Breast epithelium (tissue), 4 donors: ENCODE results near the gene AKR1B1. TPM values are rescaled to one million over a fixed set of nuclear protein-coding genes. Genes with fewer than 3 reads are reported as not detected.

Source experiments
- DNase-seq, 2 donors: peaks; one replicate each; pipeline ENCODE4 v3.0.0-alpha.2; 2019; ENCODE audit warnings: low spot score in 2 of 2
- H3K27ac ChIP-seq, 2 donors: fragments of 200-600 bp; sonication (generic) in 1 of 2; one replicate each; pipeline ENCODE4 v1.5.1; 2016 to 2019; ENCODE audit warnings: mild to moderate bottlenecking in 1 of 2
- H3K27me3 ChIP-seq, 2 donors: fragments of 200-600 bp; sonication (generic) in 1 of 2; one replicate each; pipeline versions ENCODE4 v1.5.1 to v1.6.0; 2017 to 2019; ENCODE audit warnings: control low read depth in 1 of 2, mild to moderate bottlenecking in 1 of 2
- H3K36me3 ChIP-seq: fragments of 200-600 bp; one replicate; pipeline ENCODE4 v1.5.1; 2019
- H3K4me1 ChIP-seq, 2 donors: fragments of 200-600 bp; sonication (generic); one replicate each; pipeline ENCODE4 v1.5.1; 2016 to 2019; ENCODE audit warnings: control low read depth in 1 of 2
- H3K4me3 ChIP-seq, 3 donors: fragments of 200-600 bp; sonication (generic); 1 replicate in 2 of 3; 2 replicates in 1 of 3; pipeline ENCODE4 v1.5.1; 2016 to 2019; ENCODE audit warnings: mild to moderate bottlenecking in 3 of 3, moderate library complexity in 2 of 3
- H3K9me3 ChIP-seq, 2 donors: fragments of 200-600 bp; sonication (generic) in 1 of 2; one replicate each; pipeline ENCODE4 v1.5.1; 2016 to 2019; ENCODE audit warnings: control low read depth in 1 of 2
- POLR2A ChIP-seq: fragments of 450-650 bp; IDR thresholded peaks from one replicate; pipeline ENCODE4 v1.6.1; 2016; ENCODE audit warnings: antibody characterized with exemption, mild to moderate bottlenecking, moderate library complexity
- POLR2AphosphoS5 ChIP-seq, 3 donors: sonication (generic); formaldehyde crosslinking; IDR thresholded peaks; one replicate each; pipeline ENCODE4 v1.6.1; 2017; ENCODE audit warnings: antibody characterized with exemption in 3 of 3
- intact Hi-C: fragments of 100-400 bp; cut with DNase I; formaldehyde crosslinking; loops from one replicate; pipeline ENCODE4 v1.15.1; 2023; ENCODE audit warnings: low total_unique reads
- total RNA-seq, 3 donors: library from RNA; depleted of rRNA; stranded (reverse); fragments of >200 nt; gene quantifications; one replicate each; pipeline ENCODE4 v1.1.0, GENCODE V29; 2016
- TF ChIP-seq, protein P1 (sequence below), 3 donors: fragments of 450-650 bp; IDR thresholded peaks; one replicate each; pipeline ENCODE4 v1.5.1; 2016 to 2017; ENCODE audit warnings: antibody characterized with exemption in 3 of 3, mild to moderate bottlenecking in 3 of 3, moderate library complexity in 3 of 3

The AKR1B1 gene
- total RNA-seq, result 100 to 1,000 TPM in 1 of 3 donors, 10 to 100 TPM in 2; 55.0 to 200 (median 57.4) TPM

DNA sequence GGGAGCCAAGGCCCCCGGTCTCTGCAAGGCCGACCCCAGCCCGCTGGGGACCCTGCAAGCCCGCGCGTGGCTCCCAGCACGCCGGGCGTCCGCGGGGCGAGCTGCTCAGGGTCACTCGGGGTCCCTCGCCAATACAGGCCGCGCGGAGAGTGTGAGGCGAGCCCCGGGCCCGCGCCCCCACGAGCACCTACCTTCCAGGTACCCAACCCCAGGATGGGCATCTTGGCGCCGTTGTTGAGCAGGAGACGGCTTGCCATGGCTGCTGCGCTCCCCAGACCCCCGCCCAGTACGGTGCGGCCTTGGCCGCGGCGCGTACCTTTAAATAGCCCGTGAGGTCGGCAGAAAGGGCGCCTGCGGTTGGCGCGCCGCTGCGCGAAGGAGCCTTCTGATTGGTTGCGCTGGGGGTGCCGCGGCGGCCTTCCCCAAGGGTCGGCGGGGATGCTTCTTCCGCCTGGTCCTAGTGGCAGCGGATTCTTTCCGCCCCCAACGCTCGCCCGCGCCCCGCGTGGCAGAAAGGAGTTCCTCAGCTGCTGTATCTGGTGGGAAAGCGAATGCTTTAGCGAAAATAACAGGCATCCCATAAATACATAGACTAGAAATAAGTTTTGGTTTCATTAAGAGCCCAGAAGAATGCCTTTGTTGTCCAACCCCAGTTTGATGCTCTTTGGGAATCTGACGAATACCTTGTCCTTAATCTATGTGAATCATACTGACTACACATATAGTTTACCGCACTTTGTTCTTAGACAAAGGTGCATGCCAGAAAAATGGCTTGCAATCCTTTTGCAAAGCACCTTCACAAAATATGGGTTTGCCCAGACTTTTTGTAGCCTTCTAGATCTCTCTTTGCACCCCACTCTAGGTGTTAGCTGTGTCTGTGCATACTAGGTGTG lies at the start of gene AKR1B1:
Gene AKR1B1, minus strand, starts transcription at position 295 of the 893 bp plus-strand sequence. Its CDS starts 38 bp downstream, at position 257.
- H3K4me1 ChIP-seq, result no peaks in the 10 kb centered on the region
- no peaks in the 10 kb centered on the region for H3K9me3 ChIP-seq
- intact Hi-C loops, result no loop called here
- H3K27ac ChIP-seq, result peak within 1 kb of the TSS; percentile 85 to 89
- peak within 1 kb of the TSS; percentile 84 to 96 (median 95) for H3K4me3 ChIP-seq
- no peaks in the 10 kb centered on the region for H3K27me3 ChIP-seq
- TF ChIP-seq, protein P1, sequence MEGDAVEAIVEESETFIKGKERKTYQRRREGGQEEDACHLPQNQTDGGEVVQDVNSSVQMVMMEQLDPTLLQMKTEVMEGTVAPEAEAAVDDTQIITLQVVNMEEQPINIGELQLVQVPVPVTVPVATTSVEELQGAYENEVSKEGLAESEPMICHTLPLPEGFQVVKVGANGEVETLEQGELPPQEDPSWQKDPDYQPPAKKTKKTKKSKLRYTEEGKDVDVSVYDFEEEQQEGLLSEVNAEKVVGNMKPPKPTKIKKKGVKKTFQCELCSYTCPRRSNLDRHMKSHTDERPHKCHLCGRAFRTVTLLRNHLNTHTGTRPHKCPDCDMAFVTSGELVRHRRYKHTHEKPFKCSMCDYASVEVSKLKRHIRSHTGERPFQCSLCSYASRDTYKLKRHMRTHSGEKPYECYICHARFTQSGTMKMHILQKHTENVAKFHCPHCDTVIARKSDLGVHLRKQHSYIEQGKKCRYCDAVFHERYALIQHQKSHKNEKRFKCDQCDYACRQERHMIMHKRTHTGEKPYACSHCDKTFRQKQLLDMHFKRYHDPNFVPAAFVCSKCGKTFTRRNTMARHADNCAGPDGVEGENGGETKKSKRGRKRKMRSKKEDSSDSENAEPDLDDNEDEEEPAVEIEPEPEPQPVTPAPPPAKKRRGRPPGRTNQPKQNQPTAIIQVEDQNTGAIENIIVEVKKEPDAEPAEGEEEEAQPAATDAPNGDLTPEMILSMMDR (IDR thresholded peaks at IDR 0.05), result peak in 2 of 3 donors; percentile 42 to 49
- TF ChIP-seq POLR2AphosphoS5 (IDR thresholded peaks at IDR 0.05) (peak in 2 of 3 donors; percentile 61 to 75), POLR2A (no peak)
- DNase-seq, result peak; percentile 75 to 78
- H3K36me3 ChIP-seq, result no peaks in the 10 kb centered on the region

GRCh38 chr7:134505856-134506255 lies 47.0 kb upstream of the AKR1B1 start:
- no peaks in the 10 kb centered on the region for H3K27me3 ChIP-seq
- no peak overlapping the region for H3K27ac ChIP-seq
- no peaks in the 10 kb centered on the region for H3K9me3 ChIP-seq
- no peak overlapping the region for H3K4me3 ChIP-seq
- intact Hi-C loops, result no loop called here
- TF ChIP-seq, protein P1 (IDR thresholded peaks at IDR 0.05), result no peak
- TF ChIP-seq POLR2A (no peak), POLR2AphosphoS5 (IDR thresholded peaks at IDR 0.05) (no peak)
- no peak for DNase-seq
- H3K4me1 ChIP-seq, result no peaks in the 10 kb centered on the region
- no peaks in the 10 kb centered on the region for H3K36me3 ChIP-seq

- Histone ChIP-seq H3K27me3 (no peaks in the 10 kb centered on the region), H3K36me3 (no peaks in the 10 kb centered on the region), H3K4me3 (no peak overlapping the region), H3K27ac (no peak overlapping the region), H3K4me1 (no peaks in the 10 kb centered on the region), H3K9me3 (no peaks in the 10 kb centered on the region)
- no peak for DNase-seq
- intact Hi-C loops, result no loop called here
- TF ChIP-seq POLR2AphosphoS5 (IDR thresholded peaks at IDR 0.05) (no peak), POLR2A (no peak)
- TF ChIP-seq, protein P1 (IDR thresholded peaks at IDR 0.05), result no peak
These were observed 45.8 kb upstream of the AKR1B1 start for GRCh38 chr7:134504660-134505164.

- Histone ChIP-seq H3K27ac (no peak overlapping the region), H3K4me1 (no peaks in the 10 kb centered on the region), H3K4me3 (no peak overlapping the region), H3K36me3 (no peaks in the 10 kb centered on the region), H3K9me3 (no peaks in the 10 kb centered on the region), H3K27me3 (no peaks in the 10 kb centered on the region)
- TF ChIP-seq, protein P1 (IDR thresholded peaks at IDR 0.05), result no peak
- TF ChIP-seq POLR2A (no peak), POLR2AphosphoS5 (IDR thresholded peaks at IDR 0.05) (no peak)
- DNase-seq, result peak in 1 of 2 donors; percentile 40
- intact Hi-C loops, result no loop called here
These were observed 43.8 kb upstream of the AKR1B1 start for GRCh38 chr7:134502463-134503371.
